KMS-11 (cell line): Measurements from ENCODE around the gene GATC.

Experiments used
- H2AFZ ChIP-seq: fragments of 200-600 bp; sonication (generic); 2 replicates; pipeline ENCODE4 v1.6.1; 2016; ENCODE audit warnings: antibody characterized with exemption, mixed run types, low read depth
- H3K27ac ChIP-seq: fragments of 200-600 bp; sonication (generic); 2 replicates; pipeline ENCODE4 v1.6.1; 2016; ENCODE audit warnings: mild to moderate bottlenecking, mixed run types
- H3K27me3 ChIP-seq: fragments of 200-600 bp; sonication (generic); 2 replicates; pipeline ENCODE4 v1.6.1; 2017; ENCODE audit warnings: mild to moderate bottlenecking, low read depth, mixed run types, moderate library complexity; ENCODE audit not compliant: insufficient read depth
- H3K36me3 ChIP-seq: fragments of 200-600 bp; sonication (generic); 2 replicates; pipeline ENCODE4 v1.6.1; 2017; ENCODE audit warnings: mild to moderate bottlenecking, mixed run types; ENCODE audit not compliant: insufficient read depth
- H3K4me1 ChIP-seq: fragments of 200-600 bp; sonication (generic); 2 replicates; pipeline ENCODE4 v1.6.1; 2016; ENCODE audit warnings: mild to moderate bottlenecking, low read depth, mixed run types; ENCODE audit not compliant: poor library complexity, severe bottlenecking
- H3K4me2 ChIP-seq: fragments of 200-600 bp; sonication (generic); 2 replicates; pipeline ENCODE4 v1.7.0; 2016; ENCODE audit warnings: mild to moderate bottlenecking, mixed run types
- H3K4me3 ChIP-seq: fragments of 200-600 bp; sonication (generic); IDR thresholded peaks from 2 replicates; pipeline ENCODE4 v1.6.1; 2017; ENCODE audit warnings: low read depth, low read length, mixed read lengths; ENCODE audit not compliant: insufficient read depth
- H3K79me2 ChIP-seq: fragments of 200-600 bp; sonication (generic); 2 replicates; pipeline ENCODE4 v1.6.1; 2016; ENCODE audit warnings: low read depth, mixed run types; ENCODE audit not compliant: insufficient read depth
- H3K9ac ChIP-seq: fragments of 200-600 bp; sonication (generic); 2 replicates; pipeline ENCODE4 v1.6.1; 2016; ENCODE audit warnings: mild to moderate bottlenecking, mixed run types
- H4K20me1 ChIP-seq: fragments of 200-600 bp; sonication (generic); 2 replicates; pipeline ENCODE4 v1.6.1; 2016; ENCODE audit warnings: mild to moderate bottlenecking, mixed run types; ENCODE audit not compliant: insufficient read depth
- CTCF ChIP-seq: fragments of 200-600 bp; sonication (generic); conservative IDR thresholded peaks from 2 replicates; pipeline ENCODE4 v1.6.1; 2017; ENCODE audit warnings: low read depth, mild to moderate bottlenecking, antibody characterized with exemption, low read length, moderate library complexity, mixed read lengths

GATC gene

GRCh38 chr12:120421701-120422100 is 24.5 kb upstream of the GATC start:
- Histone ChIP-seq H3K4me1 (no peaks in the 10 kb centered on the region), H4K20me1 (no peaks in the 10 kb centered on the region), H3K9ac (no peak overlapping the region), H3K4me2 (no peak overlapping the region), H3K27ac (no peak overlapping the region), H3K36me3 (no peaks in the 10 kb centered on the region), H3K4me3 (no peak overlapping the region), H2AFZ (no peak overlapping the region), H3K27me3 (no peaks in the 10 kb centered on the region), H3K79me2 (no peaks in the 10 kb centered on the region)
- TF ChIP-seq CTCF = no peak

- no peak overlapping the region for H3K27ac ChIP-seq
- no peaks in the 10 kb centered on the region for H3K4me1 ChIP-seq
- H4K20me1 ChIP-seq = no peaks in the 10 kb centered on the region
- no peaks in the 10 kb centered on the region for H3K36me3 ChIP-seq
- H3K27me3 ChIP-seq = no peaks in the 10 kb centered on the region
- H3K9ac ChIP-seq = no peak overlapping the region
- no peak overlapping the region for H2AFZ ChIP-seq
- no peak overlapping the region for H3K4me2 ChIP-seq
- TF ChIP-seq CTCF = no peak
- H3K79me2 ChIP-seq = no peaks in the 10 kb centered on the region
- no peak overlapping the region for H3K4me3 ChIP-seq
Observed at GRCh38 chr12:120422892-120423456, 23.3 kb upstream of the GATC start.

GRCh38 chr12:120425797-120426196 is 20.4 kb upstream of the GATC start:
- Histone ChIP-seq H3K4me3 (no peak overlapping the region), H3K27ac (no peak overlapping the region), H2AFZ (no peak overlapping the region), H3K4me2 (no peak overlapping the region), H3K79me2 (no peaks in the 10 kb centered on the region), H3K4me1 (no peaks in the 10 kb centered on the region), H3K27me3 (no peaks in the 10 kb centered on the region), H3K9ac (no peak overlapping the region), H4K20me1 (no peaks in the 10 kb centered on the region), H3K36me3 (no peaks in the 10 kb centered on the region)
- TF ChIP-seq CTCF = no peak

- no peak overlapping the region for H3K27ac ChIP-seq
- no peak overlapping the region for H3K4me3 ChIP-seq
- H3K4me1 ChIP-seq = no peaks in the 10 kb centered on the region
- H3K4me2 ChIP-seq = no peak overlapping the region
- no peaks in the 10 kb centered on the region for H3K27me3 ChIP-seq
- H3K36me3 ChIP-seq = no peaks in the 10 kb centered on the region
- H3K79me2 ChIP-seq = no peaks in the 10 kb centered on the region
- no peaks in the 10 kb centered on the region for H4K20me1 ChIP-seq
- H2AFZ ChIP-seq = no peak overlapping the region
- TF ChIP-seq CTCF = no peak
- H3K9ac ChIP-seq = no peak overlapping the region
Observed at GRCh38 chr12:120428597-120429229, 17.5 kb upstream of the GATC start.
